Inflammatory macrophage (primary cell): ENCODE results near the gene GRK3.
"Not testable (repeated sequence)": the region's sequence is repeated elsewhere in the genome, so short reads cannot be mapped to it uniquely, and the experiment has no call there.

Experiments used
- DNase-seq, 2 donors: peaks; one replicate each; pipeline ENCODE4 v3.0.0-alpha.2; 2020 to 2022

GRK3 gene

GRCh38 chr22:25572708-25573171 is 8.3 kb downstream of the GRK3 start:
- peak; percentile 33 to 48 for DNase-seq

GRCh38 chr22:25573841-25574240 is 9.4 kb downstream of the GRK3 start:
- no peak for DNase-seq

- no peak for DNase-seq
These were observed 10.3 kb downstream of the GRK3 start for GRCh38 chr22:25574736-25575135.

GRCh38 chr22:25575674-25576392 is 11.4 kb downstream of the GRK3 start:
- peak in 1 of 2 donors; percentile 19 for DNase-seq

- not testable (repeated sequence) for DNase-seq
These were observed 17.0 kb downstream of the GRK3 start for GRCh38 chr22:25581452-25581851.

- no peak for DNase-seq
These were observed 18.5 kb downstream of the GRK3 start for GRCh38 chr22:25582946-25583345.

GRCh38 chr22:25584993-25585392 is 20.5 kb downstream of the GRK3 start:
- peak; percentile 75 to 80 for DNase-seq

- not testable (repeated sequence) for DNase-seq
These were observed 25.2 kb downstream of the GRK3 start for GRCh38 chr22:25589664-25590063.

- DNase-seq = not testable (repeated sequence)
These were observed 28.8 kb downstream of the GRK3 start for GRCh38 chr22:25593323-25593722.

GRCh38 chr22:25598609-25599008 is 34.1 kb downstream of the GRK3 start:
- no peak for DNase-seq

- no peak for DNase-seq
These were observed 38.0 kb downstream of the GRK3 start for GRCh38 chr22:25602445-25602844.

GRCh38 chr22:25602916-25603315 is 38.4 kb downstream of the GRK3 start:
- DNase-seq = no peak

- DNase-seq = not testable (repeated sequence)
These were observed 40.7 kb downstream of the GRK3 start for GRCh38 chr22:25605146-25605545.

GRCh38 chr22:25605565-25605964 is 41.1 kb downstream of the GRK3 start:
- DNase-seq = not testable (repeated sequence)

- not testable (repeated sequence) for DNase-seq
These were observed 46.8 kb downstream of the GRK3 start for GRCh38 chr22:25611284-25611683.

GRCh38 chr22:25613131-25613530 is 48.7 kb downstream of the GRK3 start:
- DNase-seq = not testable (repeated sequence)

GRCh38 chr22:25613558-25613957 is 49.1 kb downstream of the GRK3 start:
- not testable (repeated sequence) for DNase-seq

- not testable (repeated sequence) for DNase-seq
These were observed 50.3 kb downstream of the GRK3 start for GRCh38 chr22:25614791-25615190.

GRCh38 chr22:25621986-25622385 is 57.5 kb downstream of the GRK3 start:
- DNase-seq = no peak

- DNase-seq = no peak
These were observed 58.8 kb downstream of the GRK3 start for GRCh38 chr22:25623310-25623734.

GRCh38 chr22:25623851-25624250 is 59.4 kb downstream of the GRK3 start:
- no peak for DNase-seq

GRCh38 chr22:25624476-25624875 is 60.0 kb downstream of the GRK3 start:
- no peak for DNase-seq

GRCh38 chr22:25625747-25626623 is 61.5 kb downstream of the GRK3 start:
- not testable (repeated sequence) for DNase-seq

GRCh38 chr22:25626624-25626990 is 62.1 kb downstream of the GRK3 start:
- DNase-seq = no peak
